Chondrocyte (in vitro differentiated cells): Measurements from ENCODE around the gene RBM38. TPM values are rescaled to one million over a fixed set of nuclear protein-coding genes. Genes with fewer than 3 reads are reported as not detected.

Experiments used
- DNase-seq: peaks from one replicate; pipeline ENCODE4 v3.0.0; 2021; ENCODE audit warnings: mixed read lengths, low spot score
- H3K27ac Mint-ChIP-seq: one replicate; pipeline ENCODE4 v1.8.0; 2021; ENCODE audit warnings: mild to moderate bottlenecking, moderate library complexity, mixed read lengths; ENCODE audit not compliant: unreplicated experiment
- H3K27me3 Mint-ChIP-seq: 2 replicates; pipeline ENCODE4 v1.8.0; 2021; ENCODE audit warnings: low read depth, mixed read lengths
- H3K36me3 Mint-ChIP-seq: 2 replicates; pipeline ENCODE4 v1.8.0; 2021; ENCODE audit warnings: low read depth, mixed read lengths
- H3K4me1 Mint-ChIP-seq: 2 replicates; pipeline ENCODE4 v1.8.0; 2021; ENCODE audit warnings: low read depth, mild to moderate bottlenecking, mixed read lengths
- H3K4me3 Mint-ChIP-seq: one replicate; pipeline ENCODE4 v1.8.0; 2021; ENCODE audit warnings: mild to moderate bottlenecking, moderate library complexity, mixed read lengths; ENCODE audit not compliant: unreplicated experiment
- H3K9me3 Mint-ChIP-seq: 2 replicates; pipeline ENCODE4 v1.8.0; 2021; ENCODE audit warnings: low read depth, mixed read lengths
- CTCF ChIP-seq: fragments of 200-600 bp; sonication (generic); IDR thresholded peaks from 2 replicates; pipeline ENCODE4 v1.5.0; 2021; ENCODE audit warnings: antibody characterized with exemption, mild to moderate bottlenecking, moderate library complexity
- total RNA-seq: library from RNA; stranded (reverse); gene quantifications from 3 replicates; pipeline ENCODE4 v1.2.1, GENCODE V29; 2021

The RBM38 gene
- total RNA-seq, 1 donor from 2014 or later: 11.2 TPM

DNA sequence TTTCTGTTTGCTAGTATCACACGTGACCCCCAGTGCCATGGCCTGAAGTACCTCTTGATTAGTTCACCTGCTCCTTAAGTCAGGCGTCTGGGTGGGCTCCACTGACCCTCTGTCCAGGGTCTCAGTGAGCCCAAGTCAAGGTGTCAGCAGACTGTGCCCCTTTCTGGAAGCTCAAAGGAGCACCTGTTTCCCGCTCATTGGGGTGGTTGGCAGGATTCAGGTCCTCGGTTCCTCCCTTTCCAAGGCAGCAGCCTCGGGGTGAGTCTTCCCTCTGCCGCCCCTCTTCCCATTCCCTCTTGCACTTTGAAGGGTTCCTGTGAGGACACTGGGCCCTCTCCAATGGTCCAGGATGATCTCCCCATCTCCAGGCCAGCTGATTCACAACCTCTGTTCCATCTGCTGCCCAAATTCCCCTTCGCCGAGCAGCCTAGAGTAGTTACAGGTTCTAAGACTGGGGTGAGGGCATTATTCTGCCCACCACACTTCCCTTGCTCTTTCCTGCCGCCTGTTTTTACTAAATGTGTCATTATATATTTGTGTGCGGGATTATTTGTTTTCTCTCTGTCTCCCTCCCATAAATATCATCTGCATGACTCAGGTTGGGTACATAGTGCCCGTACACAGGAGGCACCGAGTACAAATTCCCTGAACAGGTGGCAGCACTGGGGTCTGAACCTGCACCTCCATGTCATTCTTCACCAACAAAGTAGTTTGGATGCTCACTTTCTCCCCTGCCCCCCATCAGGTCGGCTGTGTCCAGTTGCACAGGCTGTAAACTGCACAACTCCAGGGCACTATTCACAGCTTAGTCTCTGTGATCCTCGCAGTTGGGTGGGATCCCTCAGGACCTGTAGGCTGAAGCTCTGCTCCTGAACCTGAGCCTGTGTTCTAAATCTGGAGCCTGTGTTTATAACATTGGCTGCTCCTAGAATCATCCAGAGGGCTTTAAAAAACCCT lies 58.5 kb downstream of the RBM38 start:
- Mint-ChIP-seq H3K36me3 (no peaks in the 10 kb centered on the region), H3K27ac (no peak overlapping the region), H3K9me3 (peaks cover 6% of the 10 kb centered on the region), H3K27me3 (peaks cover 47% of the 10 kb centered on the region), H3K4me1 (peaks cover 7% of the 10 kb centered on the region), H3K4me3 (no peak overlapping the region)
- DNase-seq: no peak
- TF ChIP-seq CTCF: no peak

GRCh38 chr20:57450419-57450818 lies 59.2 kb downstream of the RBM38 start:
- H3K4me1 Mint-ChIP-seq: peaks cover 2% of the 10 kb centered on the region
- H3K36me3 Mint-ChIP-seq: no peaks in the 10 kb centered on the region
- peaks cover 6% of the 10 kb centered on the region for H3K9me3 Mint-ChIP-seq
- H3K4me3 Mint-ChIP-seq: no peak overlapping the region
- DNase-seq: no peak
- H3K27ac Mint-ChIP-seq: no peak overlapping the region
- TF ChIP-seq CTCF: no peak
- peaks cover 46% of the 10 kb centered on the region for H3K27me3 Mint-ChIP-seq

- no peak overlapping the region for H3K4me3 Mint-ChIP-seq
- no peak overlapping the region for H3K27ac Mint-ChIP-seq
- H3K9me3 Mint-ChIP-seq: peaks cover 3% of the 10 kb centered on the region
- H3K36me3 Mint-ChIP-seq: no peaks in the 10 kb centered on the region
- no peaks in the 10 kb centered on the region for H3K4me1 Mint-ChIP-seq
- no peak for DNase-seq
- peaks cover 45% of the 10 kb centered on the region for H3K27me3 Mint-ChIP-seq
- no peak for TF ChIP-seq CTCF
Observed at GRCh38 chr20:57450931-57451330, 59.7 kb downstream of the RBM38 start.

DNA sequence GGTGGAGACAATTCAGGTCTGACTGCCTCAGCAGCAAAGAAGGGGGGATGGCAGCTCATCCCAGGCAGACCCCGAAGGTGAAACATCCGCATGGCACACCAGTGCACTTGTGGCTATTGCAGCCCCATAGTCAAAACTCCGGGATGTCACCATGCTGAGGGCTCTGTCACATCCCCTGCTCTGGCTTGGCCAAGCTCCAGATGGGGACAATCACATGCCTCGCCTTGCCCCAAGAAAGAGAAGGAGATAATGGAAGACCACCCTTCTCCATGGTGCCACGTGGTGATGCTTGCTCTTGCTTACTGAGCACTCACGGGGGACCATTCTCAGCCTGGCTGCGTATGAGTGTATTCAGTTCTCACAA lies 60.2 kb downstream of the RBM38 start:
- Mint-ChIP-seq H3K4me1 (no peaks in the 10 kb centered on the region), H3K27ac (no peak overlapping the region), H3K4me3 (no peak overlapping the region), H3K9me3 (no peaks in the 10 kb centered on the region), H3K36me3 (no peaks in the 10 kb centered on the region), H3K27me3 (peaks cover 41% of the 10 kb centered on the region)
- no peak for TF ChIP-seq CTCF
- DNase-seq: no peak

DNA sequence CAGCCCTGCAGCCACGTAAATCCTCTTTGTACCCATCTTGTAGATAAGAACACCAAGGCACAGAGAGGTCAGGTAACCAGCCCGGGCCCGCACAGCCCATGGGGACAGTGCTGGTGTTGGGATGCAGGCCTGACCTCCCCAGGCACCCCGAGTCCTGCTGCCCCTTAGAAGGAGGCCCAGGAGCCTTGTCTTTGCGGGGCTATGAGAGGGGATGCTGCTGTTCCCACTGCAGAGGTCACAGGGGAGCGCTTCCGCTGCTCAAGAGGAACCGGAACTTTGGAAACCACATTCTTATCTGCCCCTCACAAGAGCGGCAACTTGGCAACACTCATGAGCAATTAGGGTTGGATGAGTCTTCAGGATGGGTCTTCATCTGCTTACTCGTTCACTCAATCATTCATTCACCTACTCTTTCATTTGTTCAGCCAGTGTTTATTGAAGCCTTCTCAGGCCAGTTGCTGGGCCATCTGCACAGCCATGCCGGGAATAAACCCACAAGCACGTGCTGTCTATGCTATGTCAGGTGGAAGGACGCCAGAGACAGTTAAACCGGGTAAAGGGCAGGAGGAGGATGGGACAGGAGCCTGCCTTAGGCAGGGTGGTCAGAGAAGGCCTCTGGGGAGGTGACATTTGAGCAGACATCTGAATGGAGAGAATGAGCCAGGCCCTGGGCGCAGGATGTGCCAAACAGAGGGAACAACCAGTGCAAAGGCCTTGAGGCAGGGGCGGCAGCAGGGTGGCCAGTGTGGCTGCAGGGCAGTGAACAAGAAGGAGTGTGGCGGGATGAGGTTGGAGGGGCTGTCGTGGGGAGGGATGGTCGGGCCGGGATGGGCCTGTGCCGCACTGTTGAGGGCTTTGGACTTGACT lies 60.8 kb downstream of the RBM38 start:
- H3K36me3 Mint-ChIP-seq: no peaks in the 10 kb centered on the region

More for the DNA sequence above, 60.8 kb downstream of the RBM38 start:
- Mint-ChIP-seq H3K4me3 (no peak overlapping the region), H3K9me3 (no peaks in the 10 kb centered on the region), H3K4me1 (no peaks in the 10 kb centered on the region), H3K27me3 (peaks cover 36% of the 10 kb centered on the region), H3K27ac (no peak overlapping the region)
- no peak for DNase-seq
- TF ChIP-seq CTCF: no peak
